Measurements from ENCODE around the gene SLC7A14.
A peak's percentile ranks its signal among the peaks of the same experiment; 100 is the strongest.

Gene SLC7A14

GRCh38 chr3:170424879-170425278 is 161.0 kb downstream of the SLC7A14 start:
- no peak for DNase-seq

- no peak for DNase-seq
Observed at GRCh38 chr3:170423001-170423615, 162.8 kb downstream of the SLC7A14 start.

GRCh38 chr3:170421758-170422157 is 164.1 kb downstream of the SLC7A14 start:
- DNase-seq = no peak

- peak; percentile 11 for DNase-seq
Observed at GRCh38 chr3:170421111-170421641, 164.7 kb downstream of the SLC7A14 start.

- no peak for DNase-seq
Observed at GRCh38 chr3:170420307-170420821, 165.5 kb downstream of the SLC7A14 start.

- no peak for DNase-seq
Observed at GRCh38 chr3:170419557-170420087, 166.3 kb downstream of the SLC7A14 start.

GRCh38 chr3:170418422-170419398 is 167.2 kb downstream of the SLC7A14 start, which contains the start of gene CLDN11:
CLDN11 (plus strand) TSS chr3:170418868; CDS start chr3:170419067, 199 bp downstream.
- peak; percentile 67 for DNase-seq

GRCh38 chr3:170417090-170417489 is 168.8 kb downstream of the SLC7A14 start:
- no peak for DNase-seq

GRCh38 chr3:170414202-170414663 is 171.6 kb downstream of the SLC7A14 start:
- DNase-seq = peak; percentile 93

- no peak for DNase-seq
Observed at GRCh38 chr3:170413291-170413690, 172.6 kb downstream of the SLC7A14 start.

GRCh38 chr3:170410428-170411029 is 175.3 kb downstream of the SLC7A14 start:
- DNase-seq = no peak
